H9 (cell line): ENCODE results near the gene R3HDM4. TPM values are rescaled to one million over a fixed set of nuclear protein-coding genes. Genes with fewer than 3 reads are reported as not detected.

Experiments
- DNase-seq: peaks from one replicate; pipeline ENCODE4 v3.0.0-alpha.2; 2017
- H2AFZ ChIP-seq: one replicate; pipeline ENCODE4 v1.6.1; 2013; ENCODE audit warnings: mild to moderate bottlenecking, low read length, control low read depth, moderate library complexity
- H2AK5ac ChIP-seq: 2 replicates; pipeline ENCODE4 v1.6.1; 2013; ENCODE audit warnings: low read length, control low read depth, mixed read lengths; ENCODE audit not compliant: insufficient read length
- H2BK120ac ChIP-seq: one replicate; pipeline ENCODE4 v1.6.1; 2013; ENCODE audit warnings: low read depth, mild to moderate bottlenecking, low read length, control low read depth, inconsistent platforms; ENCODE audit not compliant: poor library complexity, severe bottlenecking
- H2BK12ac ChIP-seq: 2 replicates; pipeline ENCODE4 v1.6.1; 2013; ENCODE audit warnings: low read length, control low read depth, mixed read lengths, low read depth; ENCODE audit not compliant: insufficient read length
- H2BK15ac ChIP-seq: 2 replicates; pipeline ENCODE4 v1.6.1; 2013; ENCODE audit warnings: low read depth, low read length, control low read depth
- H2BK20ac ChIP-seq: one replicate; pipeline ENCODE4 v1.6.1; 2013; ENCODE audit warnings: low read depth, mild to moderate bottlenecking, low read length, control low read depth, inconsistent platforms; ENCODE audit not compliant: poor library complexity, severe bottlenecking
- H2BK5ac ChIP-seq: 2 replicates; pipeline ENCODE4 v1.6.1; 2013; ENCODE audit warnings: low read length, control low read depth, mixed read lengths; ENCODE audit not compliant: insufficient read length
- H3K14ac ChIP-seq: 2 replicates; pipeline ENCODE4 v1.6.1; 2013; ENCODE audit warnings: low read length, control low read depth; ENCODE audit not compliant: insufficient read depth
- H3K18ac ChIP-seq: 2 replicates; pipeline ENCODE4 v1.6.1; 2013; ENCODE audit warnings: low read depth, mild to moderate bottlenecking, mixed read lengths, low read length, control low read depth; ENCODE audit not compliant: insufficient read length
- H3K23ac ChIP-seq: 2 replicates; pipeline ENCODE4 v1.6.1; 2013; ENCODE audit warnings: low read length, control low read depth, mixed read lengths, low read depth; ENCODE audit not compliant: insufficient read length
- H3K23me2 ChIP-seq: 2 replicates; pipeline ENCODE4 v1.6.1; 2013; ENCODE audit warnings: low read depth, mild to moderate bottlenecking, mixed read lengths, low read length, control low read depth; ENCODE audit not compliant: insufficient read length, poor library complexity, severe bottlenecking
- H3K27ac ChIP-seq: 2 replicates; pipeline ENCODE4 v1.5.1; 2013; ENCODE audit warnings: low read length, control low read depth, mixed read lengths, low read depth; ENCODE audit not compliant: insufficient read length
- H3K27me3 ChIP-seq: 2 replicates; pipeline ENCODE4 v1.6.1; 2013; ENCODE audit warnings: low read length, control low read depth, inconsistent platforms; ENCODE audit not compliant: insufficient read depth
- H3K4ac ChIP-seq: 2 replicates; pipeline ENCODE4 v1.6.1; 2013; ENCODE audit warnings: low read depth, mild to moderate bottlenecking, control low read depth, inconsistent platforms, low read length, moderate library complexity
- H3K4me1 ChIP-seq: 2 replicates; pipeline ENCODE4 v1.6.1; 2013; ENCODE audit warnings: low read length, control low read depth, inconsistent platforms; ENCODE audit not compliant: insufficient read depth
- H3K4me2 ChIP-seq: 2 replicates; pipeline ENCODE4 v1.6.1; 2013; ENCODE audit warnings: low read length, control low read depth, mixed read lengths; ENCODE audit not compliant: insufficient read length, insufficient read depth
- H3K56ac ChIP-seq: 2 replicates; pipeline ENCODE4 v1.6.1; 2013; ENCODE audit warnings: low read depth, mild to moderate bottlenecking, mixed read lengths, low read length, control low read depth; ENCODE audit not compliant: insufficient read length
- H3K79me1 ChIP-seq: 2 replicates; pipeline ENCODE4 v1.6.1; 2013; ENCODE audit warnings: low read depth, mild to moderate bottlenecking, moderate library complexity, low read length, control low read depth, inconsistent platforms; ENCODE audit not compliant: insufficient read depth, poor library complexity, severe bottlenecking
- H3K79me2 ChIP-seq: 2 replicates; pipeline ENCODE4 v1.6.1; 2013; ENCODE audit warnings: low read length, control low read depth, inconsistent platforms; ENCODE audit not compliant: insufficient read depth
- H3K9ac ChIP-seq: 2 replicates; pipeline ENCODE4 v1.6.1; 2013; ENCODE audit warnings: low read length, control low read depth, mixed read lengths; ENCODE audit not compliant: insufficient read length; ENCODE audit errors: extremely low read depth
- H3K9me3 ChIP-seq: one replicate; pipeline ENCODE4 v1.6.1; 2013; ENCODE audit warnings: low read depth, low read length, inconsistent platforms; ENCODE audit not compliant: control insufficient read depth
- H3T11ph ChIP-seq: one replicate; pipeline ENCODE4 v1.6.1; 2013; ENCODE audit warnings: mild to moderate bottlenecking, low read length, control low read depth, inconsistent platforms
- H4K20me1 ChIP-seq: one replicate; pipeline ENCODE4 v1.6.1; 2013; ENCODE audit not compliant: control insufficient read depth, insufficient read length, insufficient read depth
- H4K5ac ChIP-seq: 2 replicates; pipeline ENCODE4 v1.6.1; 2013; ENCODE audit warnings: low read depth, mild to moderate bottlenecking, mixed read lengths, low read length, control low read depth; ENCODE audit not compliant: insufficient read length
- H4K8ac ChIP-seq: replicated peaks from 2 replicates; pipeline ENCODE4 v1.6.1; 2013; ENCODE audit warnings: low read length, control low read depth, mixed read lengths, low read depth; ENCODE audit not compliant: insufficient read length
- H4K91ac ChIP-seq: 2 replicates; pipeline ENCODE4 v1.6.1; 2013; ENCODE audit warnings: low read depth, mild to moderate bottlenecking, moderate library complexity, mixed read lengths, low read length, control low read depth; ENCODE audit not compliant: insufficient read length
- H3K27ac Mint-ChIP-seq, 3 experiments: 2 replicates in 2 of 3; 3 replicates in 1 of 3; pipeline ENCODE4 v1.8.0; 2020 to 2021; ENCODE audit warnings: mixed read lengths in 3 of 3, mild to moderate bottlenecking in 1 of 3, moderate library complexity in 1 of 3
- H3K27me3 Mint-ChIP-seq: 2 replicates; pipeline ENCODE4 v1.8.0; 2021; ENCODE audit warnings: low read depth, mild to moderate bottlenecking, moderate library complexity, mixed read lengths
- H3K36me3 Mint-ChIP-seq, 3 experiments: 2 replicates in 2 of 3; 3 replicates in 1 of 3; pipeline ENCODE4 v1.8.0; 2020 to 2021; ENCODE audit warnings: low read depth in 3 of 3, mixed read lengths in 3 of 3; ENCODE audit not compliant: insufficient read depth in 1 of 3
- H3K4me1 Mint-ChIP-seq, 2 experiments: 2 replicates each; pipeline ENCODE4 v1.8.0; 2020; ENCODE audit warnings: mixed read lengths in 2 of 2
- H3K4me3 Mint-ChIP-seq, 2 experiments: 2 replicates in 1 of 2; 3 replicates in 1 of 2; pipeline ENCODE4 v1.8.0; 2020 to 2021; ENCODE audit warnings: mild to moderate bottlenecking in 2 of 2, mixed read lengths in 2 of 2, moderate library complexity in 1 of 2
- H3K9me3 Mint-ChIP-seq, 2 experiments: 2 replicates in 1 of 2; 3 replicates in 1 of 2; pipeline ENCODE4 v1.8.0; 2020; ENCODE audit warnings: mild to moderate bottlenecking in 2 of 2, mixed read lengths in 2 of 2, moderate library complexity in 1 of 2
- CTCF ChIP-seq: fragments of 200-600 bp; sonication (generic); conservative IDR thresholded peaks from 3 replicates; pipeline ENCODE4 v1.8.0; 2021; ENCODE audit warnings: antibody characterized with exemption, mild to moderate bottlenecking
- WGBS: extraction: QIAGEN DNeasy Blood & Tissue Kit; methylation state at CpG from one replicate; pipeline ENCODE4 v1.1.7; 2013; ENCODE audit warnings: missing lambda C conversion rate, low lambda C conversion rate, mixed read lengths; ENCODE audit not compliant: insufficient read length; ENCODE audit errors: extremely low coverage; 5-methylcytosine and 5-hydroxymethylcytosine counted together
- total RNA-seq: library from RNA; stranded (reverse); gene quantifications from 2 replicates; pipeline ENCODE4 v1.2.1, GENCODE V29; 2021

R3HDM4 gene
- total RNA-seq, 1 experiment from 2014 or later, result 66.4 TPM

- no peak overlapping the region for H3K4me2 ChIP-seq
- H3K79me2 ChIP-seq, result no peaks in the 10 kb centered on the region; the same call in 1 of the 2 replicates
- no peak overlapping the region for H2BK20ac ChIP-seq
- no peak overlapping the region for H3K23ac ChIP-seq
- no peak for TF ChIP-seq CTCF
- no peak overlapping the region for H4K5ac ChIP-seq
- H3K23me2 ChIP-seq, result peaks cover 4% of the 10 kb centered on the region
- no peak overlapping the region for H2BK120ac ChIP-seq
- no peaks in the 10 kb centered on the region for H3K4me1 ChIP-seq
- no peak overlapping the region for H2BK12ac ChIP-seq
- Mint-ChIP-seq H3K4me3 (no peak overlapping the region), H3K4me1 (peaks cover 3 to 4% of the 10 kb centered on the region in 2 experiments; a peak in 2 of 4 replicates), H3K9me3 (no peaks in the 10 kb centered on the region; a peak in 1 of 5 replicates), H3K27me3 (peaks cover 4% of the 10 kb centered on the region; the same call in 1 of the 2 replicates), H3K27ac (no peak overlapping the region), H3K36me3 (peaks cover 0 to 37% (median 25%) of the 10 kb centered on the region in 3 experiments; a peak in 6 of 7 replicates)
- no peak overlapping the region for H4K8ac ChIP-seq
- H2AFZ ChIP-seq, result no peak overlapping the region
- no peak overlapping the region for H2BK5ac ChIP-seq
- WGBS, result no CpG with 5 or more reads among the region's 26 CpGs
- no peaks in the 10 kb centered on the region for H3K9me3 ChIP-seq
- no peak overlapping the region for H2AK5ac ChIP-seq
- H3K79me1 ChIP-seq, result no peaks in the 10 kb centered on the region
- no peak overlapping the region for H3K18ac ChIP-seq
- H4K20me1 ChIP-seq, result peaks cover 2% of the 10 kb centered on the region
- H3K27me3 ChIP-seq, result no peaks in the 10 kb centered on the region
- no peak overlapping the region for H3K4ac ChIP-seq
- H2BK15ac ChIP-seq, result no peak overlapping the region
- no peak overlapping the region for H3K27ac ChIP-seq
- no peak overlapping the region for H3K9ac ChIP-seq
- no peak overlapping the region for H3K56ac ChIP-seq
- no peak overlapping the region for H3T11ph ChIP-seq
- H4K91ac ChIP-seq, result no peak overlapping the region
- no peak for DNase-seq
- no peak overlapping the region for H3K14ac ChIP-seq
These were observed 23.2 kb downstream of the R3HDM4 start for GRCh38 chr19:889662-890295.
